ENCODE results near the gene KPNA2.

Gene KPNA2

GRCh38 chr17:68095205-68095811 is 59.8 kb downstream of the KPNA2 start:
- no peak for DNase-seq (ENCODE audit: low spot score)
- Histone ChIP-seq H3K4me3 (no peak overlapping the region), H3K27ac (no peak overlapping the region)
- TF ChIP-seq CTCF (IDR thresholded peaks at IDR 0.05): no peak

- Histone ChIP-seq H3K4me3 (no peak overlapping the region), H3K27ac (no peak overlapping the region)
- no peak for TF ChIP-seq CTCF (IDR thresholded peaks at IDR 0.05)
- DNase-seq (ENCODE audit: low spot score): no peak
Measured at GRCh38 chr17:68096111-68096510, 60.6 kb downstream of the KPNA2 start.
